Upper lobe of left lung (tissue), 6 donors: ENCODE measurements around the gene WNT8B. TPM values are rescaled to one million over a fixed set of nuclear protein-coding genes. Genes with fewer than 3 reads are reported as not detected.

ENCODE experiments used
- ATAC-seq, 2 donors: fragments of 200-7000 bp; cut with Tn5 transposase; one replicate each; pipeline ENCODE4 v1.9.1; 2022; ENCODE audit warnings: mild to moderate bottlenecking in 2 of 2, moderate library complexity in 2 of 2; ENCODE audit not compliant: low FRiP score in 2 of 2
- DNase-seq, 2 donors: peaks; one replicate each; pipeline ENCODE4 v3.0.0-alpha.2; 2019 to 2020
- H3K27ac ChIP-seq, 4 donors: fragments of 200-600 bp; sonication (generic); one replicate each; pipeline ENCODE4 v1.5.1; 2016 to 2019
- H3K27me3 ChIP-seq, 4 donors: fragments of 200-600 bp; sonication (generic); one replicate each; pipeline ENCODE4 v1.5.1; 2017 to 2019
- H3K36me3 ChIP-seq, 4 donors: fragments of 200-600 bp; sonication (generic); one replicate each; pipeline ENCODE4 v1.5.1; 2016 to 2019
- H3K4me1 ChIP-seq, 4 donors: fragments of 200-600 bp; sonication (generic); one replicate each; pipeline ENCODE4 v1.5.1; 2018 to 2019
- H3K4me3 ChIP-seq, 4 donors: fragments of 200-600 bp; sonication (generic); one replicate each; pipeline ENCODE4 v1.5.1; 2017 to 2019; ENCODE audit warnings: mild to moderate bottlenecking in 2 of 4, moderate library complexity in 1 of 4
- H3K9me3 ChIP-seq, 4 donors: fragments of 200-600 bp; sonication (generic); one replicate each; pipeline ENCODE4 v1.5.1; 2018 to 2019
- EP300 ChIP-seq, 4 donors: sonication (generic); formaldehyde crosslinking; IDR thresholded peaks; one replicate each; pipeline ENCODE4 v1.5.1; 2017; ENCODE audit warnings: antibody characterized with exemption in 4 of 4, control low read depth in 2 of 4
- POLR2A ChIP-seq, 4 donors: fragments of 450-650 bp; IDR thresholded peaks; one replicate each; pipeline ENCODE4 v1.5.1; 2016 to 2017; ENCODE audit warnings: antibody characterized with exemption in 4 of 4, mild to moderate bottlenecking in 2 of 4
- POLR2AphosphoS5 ChIP-seq, 2 donors: sonication (generic); formaldehyde crosslinking; IDR thresholded peaks; one replicate each; pipeline ENCODE4 v1.5.1; 2017; ENCODE audit warnings: antibody characterized with exemption in 2 of 2
- WGBS, 2 donors: methylation state at CpG; one replicate each; pipeline ENCODE4 v1.1.5; 2017 to 2018; 5-methylcytosine and 5-hydroxymethylcytosine counted together
- total RNA-seq, 6 donors: library from RNA; depleted of rRNA in 4 of 6; stranded (reverse); fragments of >200 nt in 4 of 6; gene quantifications; one replicate each; pipeline versions ENCODE4 v1.1.0 to v1.2.1, GENCODE V29; 2016 to 2021
- TF ChIP-seq, protein P1 (sequence below), 6 experiments: fragments of 450-650 bp in 4 of 6; fragments of 200-600 bp in 2 of 6; sonication (generic) in 2 of 6; IDR thresholded peaks; one replicate each; pipeline ENCODE4 v1.5.1; 2016 to 2019; ENCODE audit warnings: antibody characterized with exemption in 6 of 6
- donor health status: DM: no; HTN: no; CAD: no; lungs with moderate emphysema.
- donor health status: DM: no; HTN: yes; CAD: no; lungs with severe emphysema.

WNT8B gene
- total RNA-seq, 6 donors from 2014 or later: 0.17 TPM; not detected in 5

DNA sequence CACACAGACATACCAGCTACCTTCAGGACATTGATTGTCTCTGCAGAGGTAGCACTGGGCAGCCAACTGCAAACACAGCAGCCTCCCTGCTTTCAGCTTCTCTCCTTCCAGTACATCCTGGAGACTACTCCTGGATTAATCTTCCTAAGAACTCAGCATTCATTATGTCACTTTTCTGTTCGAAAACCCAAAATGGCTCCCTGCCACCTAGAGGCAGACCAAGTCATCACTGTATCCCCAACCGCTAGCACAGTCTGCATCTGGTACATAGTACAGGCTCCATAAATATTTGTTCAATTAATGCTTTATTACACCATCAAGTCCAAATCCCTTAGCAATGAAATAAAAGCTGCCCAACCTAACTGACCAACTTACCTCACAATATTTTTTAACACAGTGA is 61.8 kb downstream of the WNT8B start:
- no peak for DNase-seq
- Histone ChIP-seq H3K27ac (no peak overlapping the region), H3K4me3 (no peak overlapping the region), H3K27me3 (no peaks in the 10 kb centered on the region), H3K36me3 (peaks cover 29 to 43% (median 35%) of the 10 kb centered on the region in 4 donors), H3K4me1 (peaks cover 15 to 22% (median 18%) of the 10 kb centered on the region in 4 donors), H3K9me3 (no peaks in the 10 kb centered on the region)
- WGBS, 2 donors: 90 to 95% methylated on average over 2 of the region's 2 CpGs
- ATAC-seq: no peak
- TF ChIP-seq EP300 (IDR thresholded peaks at IDR 0.05) (no peak), POLR2AphosphoS5 (IDR thresholded peaks at IDR 0.05) (no peak)

DNA sequence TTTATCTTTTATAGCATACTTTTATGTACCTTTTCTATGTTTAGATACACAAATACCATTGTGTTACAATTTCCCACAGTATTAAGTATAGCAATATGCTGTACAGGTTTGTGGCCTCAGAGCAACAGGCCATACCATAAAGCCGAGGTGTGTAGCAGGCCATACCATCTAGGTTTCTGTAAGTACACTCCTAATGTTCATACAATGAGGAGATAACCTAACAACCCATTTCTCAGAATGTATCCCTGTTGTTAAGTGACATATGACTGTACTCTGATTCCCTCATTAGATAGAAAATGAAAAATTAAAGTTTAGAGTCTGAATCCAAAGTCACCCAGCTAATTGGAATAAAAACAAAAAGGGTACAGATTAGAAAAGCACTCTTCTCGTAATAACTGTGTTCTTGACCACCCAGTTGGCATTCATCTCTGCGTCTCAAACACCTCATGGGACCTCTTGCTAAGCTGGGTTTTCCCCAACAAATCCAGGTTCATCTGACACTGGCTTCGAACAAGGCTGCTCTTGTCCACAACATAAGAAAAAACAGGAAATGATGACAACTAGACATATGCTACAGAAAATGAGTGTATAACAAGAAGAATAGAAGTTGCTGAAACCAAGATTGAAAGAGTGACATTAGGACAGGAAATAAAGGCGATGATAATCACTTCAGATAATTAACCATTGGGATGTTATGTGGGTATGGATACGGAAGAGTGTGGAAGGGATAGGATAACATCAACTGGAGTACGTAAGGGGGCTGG is 65.5 kb downstream of the WNT8B start:
- ATAC-seq (no peak), DNase-seq (no peak)
- no peaks in the 10 kb centered on the region for H3K9me3 ChIP-seq
- peaks cover 29 to 41% (median 33%) of the 10 kb centered on the region in 4 donors for H3K36me3 ChIP-seq
- peaks cover 17 to 21% (median 20%) of the 10 kb centered on the region in 4 donors for H3K4me1 ChIP-seq
- H3K27me3 ChIP-seq: no peaks in the 10 kb centered on the region
- TF ChIP-seq POLR2A (IDR thresholded peaks at IDR 0.05) (no peak), POLR2AphosphoS5 (IDR thresholded peaks at IDR 0.05) (no peak), EP300 (IDR thresholded peaks at IDR 0.05) (no peak)
- TF ChIP-seq, protein P1, sequence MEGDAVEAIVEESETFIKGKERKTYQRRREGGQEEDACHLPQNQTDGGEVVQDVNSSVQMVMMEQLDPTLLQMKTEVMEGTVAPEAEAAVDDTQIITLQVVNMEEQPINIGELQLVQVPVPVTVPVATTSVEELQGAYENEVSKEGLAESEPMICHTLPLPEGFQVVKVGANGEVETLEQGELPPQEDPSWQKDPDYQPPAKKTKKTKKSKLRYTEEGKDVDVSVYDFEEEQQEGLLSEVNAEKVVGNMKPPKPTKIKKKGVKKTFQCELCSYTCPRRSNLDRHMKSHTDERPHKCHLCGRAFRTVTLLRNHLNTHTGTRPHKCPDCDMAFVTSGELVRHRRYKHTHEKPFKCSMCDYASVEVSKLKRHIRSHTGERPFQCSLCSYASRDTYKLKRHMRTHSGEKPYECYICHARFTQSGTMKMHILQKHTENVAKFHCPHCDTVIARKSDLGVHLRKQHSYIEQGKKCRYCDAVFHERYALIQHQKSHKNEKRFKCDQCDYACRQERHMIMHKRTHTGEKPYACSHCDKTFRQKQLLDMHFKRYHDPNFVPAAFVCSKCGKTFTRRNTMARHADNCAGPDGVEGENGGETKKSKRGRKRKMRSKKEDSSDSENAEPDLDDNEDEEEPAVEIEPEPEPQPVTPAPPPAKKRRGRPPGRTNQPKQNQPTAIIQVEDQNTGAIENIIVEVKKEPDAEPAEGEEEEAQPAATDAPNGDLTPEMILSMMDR (IDR thresholded peaks at IDR 0.05): no peak
- peak overlapping the region in 3 of 4 donors; percentile 78 to 89 (median 88) for H3K27ac ChIP-seq
- H3K4me3 ChIP-seq: peak overlapping the region in 3 of 4 donors; percentile 83 to 95 (median 86)
- 51 to 59% methylated on average over 7 of the region's 7 CpGs for WGBS, 2 donors

DNA sequence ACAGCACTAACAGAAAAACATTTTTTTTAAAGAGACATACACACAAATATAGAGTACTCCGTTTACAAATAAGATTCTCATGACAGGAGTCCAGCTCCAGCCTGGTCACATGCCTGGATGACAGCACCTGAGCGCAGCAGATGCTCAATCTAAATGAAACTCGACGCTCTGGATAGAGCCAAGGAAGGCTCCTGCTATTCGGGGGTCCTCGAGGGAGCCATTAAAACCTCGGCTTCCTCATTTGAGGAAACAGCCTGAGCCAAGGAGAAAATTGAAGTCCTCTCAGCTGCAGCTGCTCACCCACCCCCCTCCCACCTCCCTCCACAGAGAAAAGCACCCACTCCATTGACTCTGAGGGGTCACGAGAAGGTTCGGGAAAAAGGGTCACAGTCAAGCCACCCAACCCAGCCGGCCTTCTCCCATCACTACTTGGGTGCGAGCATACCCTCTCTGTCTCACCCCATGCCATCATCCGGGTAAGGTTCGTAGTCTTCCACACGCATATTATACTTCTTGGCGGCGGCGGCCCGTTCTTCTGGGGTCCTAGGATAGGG is 66.2 kb downstream of the WNT8B start:
- WGBS, 2 donors: 2 to 3% methylated on average over 3 to 18 of the region's 18 CpGs
- H3K36me3 ChIP-seq: peaks cover 24 to 34% (median 27%) of the 10 kb centered on the region in 4 donors
- peak; percentile 4 to 13 for ATAC-seq
- H3K4me3 ChIP-seq: peak overlapping the region; percentile 83 to 95 (median 86)
- no peaks in the 10 kb centered on the region for H3K27me3 ChIP-seq
- H3K4me1 ChIP-seq: peaks cover 17 to 21% (median 20%) of the 10 kb centered on the region in 4 donors
- no peak for DNase-seq
- no peaks in the 10 kb centered on the region for H3K9me3 ChIP-seq
- TF ChIP-seq EP300 (IDR thresholded peaks at IDR 0.05) (no peak), POLR2A (IDR thresholded peaks at IDR 0.05) (no peak)
- H3K27ac ChIP-seq: peak overlapping the region; percentile 57 to 89 (median 83)

DNA sequence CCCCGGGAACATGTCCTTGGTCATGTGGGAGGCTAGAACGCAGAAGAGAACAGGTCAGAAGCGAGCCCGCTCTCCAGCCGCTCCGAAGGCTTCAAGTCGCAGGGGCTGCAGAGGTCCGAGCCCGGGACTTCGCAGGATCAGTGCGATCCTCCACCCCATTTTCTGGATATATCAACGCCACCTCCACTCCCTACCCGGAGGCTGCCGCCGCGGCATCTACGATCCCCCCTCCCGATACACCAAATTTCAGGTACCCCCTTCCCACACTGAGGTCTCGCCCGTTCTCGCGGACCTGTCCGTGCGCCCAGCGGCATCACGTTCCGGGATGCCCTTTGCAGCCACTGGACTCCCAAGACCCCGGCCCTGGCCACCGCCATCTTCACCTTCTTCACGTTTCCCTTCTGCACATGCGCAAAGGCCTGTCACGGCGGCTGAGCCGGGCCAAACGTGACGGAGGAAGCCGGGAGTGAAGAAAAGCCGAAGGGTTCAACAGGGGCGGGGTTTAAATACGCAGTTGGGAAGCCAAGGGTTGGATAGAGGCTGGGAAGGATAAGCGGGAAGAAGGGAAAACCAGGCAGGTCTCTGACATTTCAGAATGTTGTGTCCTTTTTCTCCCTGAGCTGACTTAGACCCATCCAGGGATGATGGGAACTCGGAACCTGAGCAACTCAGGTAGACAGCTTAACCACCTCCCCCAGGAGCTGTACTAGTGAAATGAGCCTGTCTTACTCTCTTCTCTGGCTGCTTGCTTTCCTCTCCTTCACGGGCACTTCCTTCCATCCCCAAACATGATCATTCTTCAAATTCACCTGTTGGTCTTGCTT is 66.9 kb downstream of the WNT8B start, which contains the start of gene NDUFB8:
Gene NDUFB8 (minus strand): TSS at position 397 of the 824 bp plus-strand sequence. CDS start 20 bp downstream, at position 377.
- no peaks in the 10 kb centered on the region for H3K27me3 ChIP-seq
- H3K4me1 ChIP-seq: peaks cover 17 to 21% (median 20%) of the 10 kb centered on the region in 4 donors
- 0 to 1% methylated on average over 35 to 43 of the region's 43 CpGs for WGBS, 2 donors
- ATAC-seq (peak; percentile 86 to 96), DNase-seq (peak; percentile 89 to 95)
- H3K36me3 ChIP-seq: peaks cover 17 to 27% (median 21%) of the 10 kb centered on the region in 4 donors
- H3K27ac ChIP-seq: peak within 1 kb of the TSS; percentile 57 to 89 (median 83)
- no peaks in the 10 kb centered on the region for H3K9me3 ChIP-seq
- H3K4me3 ChIP-seq: peak within 1 kb of the TSS; percentile 83 to 95 (median 86)
- TF ChIP-seq, protein P1 (IDR thresholded peaks at IDR 0.05): peak in 2 of 6 experiments; percentile 6 to 33
- peak; percentile 63 to 86 for TF ChIP-seq POLR2AphosphoS5 (IDR thresholded peaks at IDR 0.05)
- TF ChIP-seq POLR2A (IDR thresholded peaks at IDR 0.05): peak in 3 of 4 donors; percentile 39 to 69 (median 59)
- TF ChIP-seq EP300 (IDR thresholded peaks at IDR 0.05): no peak

DNA sequence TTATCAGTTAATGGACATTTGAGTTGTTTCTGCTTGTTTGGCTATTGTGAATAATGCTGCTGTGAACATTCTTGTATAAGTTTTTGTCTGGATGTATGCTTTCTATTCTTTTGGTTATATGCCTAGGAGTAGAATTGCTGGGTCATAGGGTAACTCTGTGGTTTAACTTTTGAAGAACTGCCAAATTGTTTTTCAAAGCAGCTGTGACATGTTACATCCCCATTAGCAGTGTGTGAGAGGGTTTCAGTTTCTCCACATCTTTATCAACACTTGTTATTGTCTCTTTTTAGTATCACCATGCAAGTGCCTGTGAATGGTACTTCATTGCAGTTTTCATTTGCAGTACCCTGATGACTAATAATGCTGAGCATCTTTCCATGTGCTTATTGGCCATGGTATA is 69.0 kb downstream of the WNT8B start:
- H3K36me3 ChIP-seq: peaks cover under 1 to 7% (median 3%) of the 10 kb centered on the region in 4 donors
- DNase-seq (no peak), ATAC-seq (no peak)
- H3K4me1 ChIP-seq: peaks cover 31 to 36% (median 34%) of the 10 kb centered on the region in 4 donors
- TF ChIP-seq, protein P1 (IDR thresholded peaks at IDR 0.05): no peak
- no peak for TF ChIP-seq POLR2A (IDR thresholded peaks at IDR 0.05)
- no peak for TF ChIP-seq POLR2AphosphoS5 (IDR thresholded peaks at IDR 0.05)
- TF ChIP-seq EP300 (IDR thresholded peaks at IDR 0.05): no peak
- H3K4me3 ChIP-seq: no peak overlapping the region
- no peaks in the 10 kb centered on the region for H3K9me3 ChIP-seq
- H3K27me3 ChIP-seq: no peaks in the 10 kb centered on the region
- H3K27ac ChIP-seq: no peak overlapping the region

Other genes with a start within 250 kb of the WNT8B start
- 10 to 100 TPM in 4 of 6 donors, 1 to 10 TPM in 2; 8.8 to 27.3 (median 18.7) TPM for gene CHUK, start 233.4 kb upstream of the WNT8B start, total RNA-seq
- 10 to 100 TPM; 15.2 to 46.1 (median 23.3) TPM for gene CWF19L1, start 195.4 kb upstream of the WNT8B start, total RNA-seq
- 10 to 100 TPM; 25.1 to 51.2 (median 38.5) TPM for gene BLOC1S2, start 176.3 kb upstream of the WNT8B start, total RNA-seq
- gene PKD2L1, start 132.8 kb upstream of the WNT8B start, total RNA-seq: 1 to 10 TPM in 5 of 6 donors, under 1 TPM in 1; 0.61 to 8.4 (median 2.0) TPM
- gene SCD, start 115.8 kb upstream of the WNT8B start, total RNA-seq: 100 to 1,000 TPM; 108 to 464 (median 251) TPM
- gene SEC31B, start 56.9 kb downstream of the WNT8B start, total RNA-seq: 10 to 100 TPM in 3 of 6 donors, 1 to 10 TPM in 3; 3.6 to 43.0 (median 10.3) TPM
- gene NDUFB8, start 66.9 kb downstream of the WNT8B start, total RNA-seq: 100 to 1,000 TPM; 110 to 152 (median 137) TPM
- gene HIF1AN, start 72.9 kb downstream of the WNT8B start, total RNA-seq: 10 to 100 TPM in 4 of 6 donors, 1 to 10 TPM in 2; 7.2 to 34.6 (median 18.4) TPM